Cardiac muscle cell (in vitro differentiated cells and primary cell): ENCODE data around the gene PLXDC1. TPM values are rescaled to one million over a fixed set of nuclear protein-coding genes. Genes with fewer than 3 reads are reported as not detected.
A peak's percentile ranks its signal among the peaks of the same experiment; 100 is the strongest.

Experiments used
- DNase-seq, 2 donors: peaks; one replicate each; pipeline versions ENCODE4 v3.0.0 to v3.0.0-alpha.2; 2010 to 2017; ENCODE audit warnings: low read depth in 1 of 2, low spot score in 1 of 2
- H3K27ac ChIP-seq: fragments of 200-600 bp; sonication (generic); 2 replicates; pipeline ENCODE4 v1.5.1; 2016
- H3K27me3 ChIP-seq: fragments of 200-600 bp; sonication (generic); 2 replicates; pipeline ENCODE4 v1.6.0; 2016; ENCODE audit warnings: control low read depth
- H3K36me3 ChIP-seq: fragments of 200-600 bp; sonication (generic); 2 replicates; pipeline ENCODE4 v1.5.1; 2016; ENCODE audit warnings: control low read depth
- H3K4me1 ChIP-seq: fragments of 200-600 bp; sonication (generic); 2 replicates; pipeline ENCODE4 v1.8.1; 2017; ENCODE audit warnings: low read depth, mild to moderate bottlenecking, mixed run types
- H3K4me3 ChIP-seq: fragments of 200-600 bp; sonication (generic); 2 replicates; pipeline ENCODE4 v1.5.1; 2016; ENCODE audit warnings: mild to moderate bottlenecking
- H3K9me3 ChIP-seq: fragments of 200-600 bp; sonication (generic); 2 replicates; pipeline ENCODE4 v1.5.1; 2017; ENCODE audit warnings: low read depth, mild to moderate bottlenecking, control low read depth
- polyA plus RNA-seq: library from polyadenylated mRNA; unstranded; fragments of >200 nt; fragmentation: Nextera tagmentation; extraction: Ambion mirVana; gene quantifications from 2 replicates; pipeline ENCODE4 v1.2.1, GENCODE V29; 2016
- total RNA-seq: library from RNA; depleted of rRNA; stranded (reverse); fragments of >200 nt; gene quantifications from 2 replicates; pipeline ENCODE4 v1.2.3, GENCODE V29; 2016
- TF ChIP-seq, protein P1 (sequence below): IDR thresholded peaks from 2 replicates; pipeline ENCODE4 v1.5.1; 2012; ENCODE audit warnings: low read depth, mild to moderate bottlenecking, low read length

Gene PLXDC1
- total and polyA plus RNA-seq, 2 experiments from 2014 or later = 6.3 to 25.0 TPM

DNA sequence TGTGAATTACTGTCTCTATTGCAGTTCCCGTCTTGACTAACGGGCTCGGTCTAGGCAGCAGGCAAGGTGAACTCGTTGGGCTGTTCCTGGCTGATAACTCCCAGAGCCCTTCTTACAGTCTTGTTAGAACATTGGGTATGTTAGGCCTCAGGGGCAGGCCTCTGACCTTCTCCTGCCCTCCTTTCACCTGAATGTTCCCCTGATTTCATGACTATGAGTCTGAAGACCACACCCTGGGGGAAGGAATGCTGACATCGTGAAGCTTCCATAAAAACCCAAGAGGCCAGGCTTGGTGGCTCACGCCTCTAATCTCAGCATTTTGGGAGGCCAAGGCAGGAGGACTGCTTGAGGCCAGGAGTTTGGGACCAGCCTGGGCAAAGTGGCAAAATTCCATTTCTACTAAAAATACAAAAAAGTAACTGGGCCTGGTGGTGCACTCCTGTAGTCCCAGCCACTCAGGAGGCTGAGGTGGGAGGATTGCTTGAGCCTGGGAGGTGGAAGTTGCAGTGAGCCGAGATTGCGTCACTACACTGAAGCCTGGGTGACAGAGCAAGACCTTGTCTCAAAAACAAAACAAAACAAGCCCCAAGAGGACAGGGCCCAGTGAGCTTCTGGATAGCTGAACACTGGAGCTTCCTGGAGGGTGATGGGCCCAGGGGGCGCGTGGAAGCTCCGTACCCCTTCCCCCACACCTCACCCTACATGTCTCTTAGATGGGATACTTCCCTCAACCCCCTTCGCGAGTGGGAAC, 136.5 kb downstream of the PLXDC1 start:
- Histone ChIP-seq H3K27ac (no peak overlapping the region), H3K4me1 (no peaks in the 10 kb centered on the region), H3K9me3 (no peaks in the 10 kb centered on the region), H3K4me3 (no peak overlapping the region), H3K36me3 (no peaks in the 10 kb centered on the region), H3K27me3 (peaks cover 8% of the 10 kb centered on the region)
- TF ChIP-seq, protein P1, sequence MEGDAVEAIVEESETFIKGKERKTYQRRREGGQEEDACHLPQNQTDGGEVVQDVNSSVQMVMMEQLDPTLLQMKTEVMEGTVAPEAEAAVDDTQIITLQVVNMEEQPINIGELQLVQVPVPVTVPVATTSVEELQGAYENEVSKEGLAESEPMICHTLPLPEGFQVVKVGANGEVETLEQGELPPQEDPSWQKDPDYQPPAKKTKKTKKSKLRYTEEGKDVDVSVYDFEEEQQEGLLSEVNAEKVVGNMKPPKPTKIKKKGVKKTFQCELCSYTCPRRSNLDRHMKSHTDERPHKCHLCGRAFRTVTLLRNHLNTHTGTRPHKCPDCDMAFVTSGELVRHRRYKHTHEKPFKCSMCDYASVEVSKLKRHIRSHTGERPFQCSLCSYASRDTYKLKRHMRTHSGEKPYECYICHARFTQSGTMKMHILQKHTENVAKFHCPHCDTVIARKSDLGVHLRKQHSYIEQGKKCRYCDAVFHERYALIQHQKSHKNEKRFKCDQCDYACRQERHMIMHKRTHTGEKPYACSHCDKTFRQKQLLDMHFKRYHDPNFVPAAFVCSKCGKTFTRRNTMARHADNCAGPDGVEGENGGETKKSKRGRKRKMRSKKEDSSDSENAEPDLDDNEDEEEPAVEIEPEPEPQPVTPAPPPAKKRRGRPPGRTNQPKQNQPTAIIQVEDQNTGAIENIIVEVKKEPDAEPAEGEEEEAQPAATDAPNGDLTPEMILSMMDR = no peak
- peak in 1 of 2 donors; percentile 45 for DNase-seq

DNA sequence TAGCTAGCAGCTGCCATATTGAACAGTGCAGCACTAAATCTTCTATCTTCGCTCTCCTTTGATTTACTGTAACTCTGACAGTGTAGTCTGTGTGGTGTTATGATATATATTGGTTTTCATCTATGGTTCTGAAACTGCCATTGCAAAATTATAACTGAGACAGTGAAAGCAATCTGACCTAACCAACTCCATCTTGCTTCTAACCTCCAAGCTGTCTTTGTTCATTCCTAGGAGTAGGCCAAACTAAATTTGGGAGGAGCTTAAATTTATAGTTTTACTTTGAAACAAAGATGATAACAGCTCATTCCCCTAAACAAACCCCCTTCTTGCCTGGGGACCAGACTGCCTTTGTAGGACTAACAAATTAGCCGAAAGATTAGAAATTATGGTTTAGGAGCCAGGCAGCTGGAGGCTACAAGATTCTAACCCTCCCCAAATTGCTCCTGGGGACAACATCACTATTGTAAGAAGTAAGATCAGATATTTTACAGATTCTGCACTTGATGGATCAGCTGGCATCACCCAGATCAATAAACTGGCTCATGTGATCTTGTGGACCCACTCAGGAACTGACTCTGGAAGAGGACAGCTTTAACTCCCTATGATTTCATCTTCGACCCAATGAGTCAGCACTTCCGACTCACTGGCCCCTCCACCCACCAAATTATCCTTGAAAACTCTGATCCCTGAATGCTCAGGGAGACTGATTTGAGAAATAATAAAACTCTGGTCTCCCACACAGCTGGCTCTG, 137.2 kb downstream of the PLXDC1 start:
- Histone ChIP-seq H3K9me3 (no peaks in the 10 kb centered on the region), H3K27me3 (peaks cover 8% of the 10 kb centered on the region), H3K4me3 (no peak overlapping the region), H3K27ac (no peak overlapping the region), H3K36me3 (no peaks in the 10 kb centered on the region), H3K4me1 (no peaks in the 10 kb centered on the region)
- peak in 1 of 2 donors; percentile 75 for DNase-seq
- TF ChIP-seq, protein P1 = no peak

Other genes with a start within 250 kb of the PLXDC1 start
- not detected in 2 replicates for gene FBXO47, start 184.2 kb downstream of the PLXDC1 start, total RNA-seq
- not detected in 2 replicates for gene FBXO47, start 184.2 kb downstream of the PLXDC1 start, polyA plus RNA-seq
- gene ARL5C, start 14.5 kb upstream of the PLXDC1 start, total RNA-seq = 0.12 TPM in 1 of 2 replicates, not detected in the other
- not detected in 2 replicates for gene ARL5C, start 14.5 kb upstream of the PLXDC1 start, polyA plus RNA-seq
- 17.3 and 27.6 TPM in 2 replicates for gene CACNB1, start 46.0 kb upstream of the PLXDC1 start, total RNA-seq
- 41.6 and 57.1 TPM in 2 replicates for gene CACNB1, start 46.0 kb upstream of the PLXDC1 start, polyA plus RNA-seq
- 2,476 and 3,028 TPM in 2 replicates for gene RPL19, start 48.6 kb upstream of the PLXDC1 start, total RNA-seq
- gene RPL19, start 48.6 kb upstream of the PLXDC1 start, polyA plus RNA-seq = 761 and 822 TPM in 2 replicates
- 0.21 and 0.56 TPM in 2 replicates for gene STAC2, start 74.3 kb upstream of the PLXDC1 start, total RNA-seq
- 0.17 and 0.42 TPM in 2 replicates for gene STAC2, start 74.3 kb upstream of the PLXDC1 start, polyA plus RNA-seq
- 13.1 and 20.4 TPM in 2 replicates for gene FBXL20, start 250.0 kb upstream of the PLXDC1 start, total RNA-seq
- 10.2 and 11.8 TPM in 2 replicates for gene FBXL20, start 250.0 kb upstream of the PLXDC1 start, polyA plus RNA-seq